Testis (tissue), 2 donors: Measurements from ENCODE around the gene SPATA2.

Experiments
- POLR2A ChIP-seq: fragments of 450-650 bp; IDR thresholded peaks from one replicate; pipeline ENCODE4 v1.6.1; 2017; ENCODE audit warnings: antibody characterized with exemption, mild to moderate bottlenecking, moderate library complexity
- TF ChIP-seq, protein P1 (sequence below), 3 experiments: fragments of 450-650 bp in 2 of 3; fragments of 200-600 bp in 1 of 3; sonication (generic) in 1 of 3; IDR thresholded peaks; one replicate each; pipeline ENCODE4 v1.5.1; 2016 to 2019; ENCODE audit warnings: antibody characterized with exemption in 3 of 3, mild to moderate bottlenecking in 2 of 3, moderate library complexity in 1 of 3

DNA sequence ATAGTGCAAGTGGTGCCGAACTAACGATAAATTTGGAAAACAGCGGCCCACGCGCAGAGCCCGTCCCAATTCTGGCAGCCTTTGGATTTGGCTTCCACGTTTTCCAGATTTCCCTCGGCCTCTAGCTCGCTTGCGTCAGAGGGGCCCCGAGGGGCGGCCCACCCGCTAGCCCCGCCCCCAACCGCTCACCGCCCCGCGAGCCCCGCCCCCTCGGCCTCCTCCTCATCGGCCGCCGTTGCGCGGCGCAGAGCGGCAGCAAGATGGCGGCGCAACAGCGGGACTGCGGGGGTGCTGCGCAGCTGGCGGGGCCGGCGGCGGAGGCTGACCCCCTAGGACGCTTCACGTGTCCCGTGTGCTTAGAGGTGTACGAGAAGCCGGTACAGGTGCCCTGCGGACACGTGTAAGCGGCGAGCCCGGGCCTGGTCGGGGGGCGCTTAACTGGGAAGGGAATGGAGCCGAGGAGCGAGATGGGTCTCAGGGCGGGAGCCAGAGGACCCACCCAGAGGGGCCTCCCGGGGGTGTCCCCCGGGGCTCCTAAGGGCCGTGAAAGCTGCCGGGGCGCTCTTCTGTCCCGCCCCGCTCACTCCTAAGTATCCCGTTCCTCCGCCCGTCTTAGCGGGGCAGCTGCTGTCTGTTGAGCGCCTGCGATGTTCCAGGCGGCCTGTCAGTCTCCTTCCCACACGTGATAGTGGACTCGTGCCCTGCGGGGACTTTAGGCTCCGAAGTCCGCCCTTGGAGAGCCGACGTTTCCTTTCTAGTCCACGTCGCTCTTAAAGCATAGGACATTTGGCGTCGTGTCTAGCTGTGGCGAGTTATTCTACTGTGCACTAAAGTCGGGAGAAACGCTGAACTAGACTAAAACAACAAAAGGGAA lies 21.1 kb upstream of the SPATA2 start, which contains the start of gene RNF114:
- TF ChIP-seq, protein P1, sequence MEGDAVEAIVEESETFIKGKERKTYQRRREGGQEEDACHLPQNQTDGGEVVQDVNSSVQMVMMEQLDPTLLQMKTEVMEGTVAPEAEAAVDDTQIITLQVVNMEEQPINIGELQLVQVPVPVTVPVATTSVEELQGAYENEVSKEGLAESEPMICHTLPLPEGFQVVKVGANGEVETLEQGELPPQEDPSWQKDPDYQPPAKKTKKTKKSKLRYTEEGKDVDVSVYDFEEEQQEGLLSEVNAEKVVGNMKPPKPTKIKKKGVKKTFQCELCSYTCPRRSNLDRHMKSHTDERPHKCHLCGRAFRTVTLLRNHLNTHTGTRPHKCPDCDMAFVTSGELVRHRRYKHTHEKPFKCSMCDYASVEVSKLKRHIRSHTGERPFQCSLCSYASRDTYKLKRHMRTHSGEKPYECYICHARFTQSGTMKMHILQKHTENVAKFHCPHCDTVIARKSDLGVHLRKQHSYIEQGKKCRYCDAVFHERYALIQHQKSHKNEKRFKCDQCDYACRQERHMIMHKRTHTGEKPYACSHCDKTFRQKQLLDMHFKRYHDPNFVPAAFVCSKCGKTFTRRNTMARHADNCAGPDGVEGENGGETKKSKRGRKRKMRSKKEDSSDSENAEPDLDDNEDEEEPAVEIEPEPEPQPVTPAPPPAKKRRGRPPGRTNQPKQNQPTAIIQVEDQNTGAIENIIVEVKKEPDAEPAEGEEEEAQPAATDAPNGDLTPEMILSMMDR (IDR thresholded peaks at IDR 0.05) = no peak
- peak; percentile 80 for TF ChIP-seq POLR2A
